Fibroblast of skin of abdomen (primary cell): ENCODE measurements around the gene TSN.

Experiments
- DNase-seq: peaks from one replicate; pipeline ENCODE4 v3.0.0-alpha.2; 2013

TSN gene

DNA sequence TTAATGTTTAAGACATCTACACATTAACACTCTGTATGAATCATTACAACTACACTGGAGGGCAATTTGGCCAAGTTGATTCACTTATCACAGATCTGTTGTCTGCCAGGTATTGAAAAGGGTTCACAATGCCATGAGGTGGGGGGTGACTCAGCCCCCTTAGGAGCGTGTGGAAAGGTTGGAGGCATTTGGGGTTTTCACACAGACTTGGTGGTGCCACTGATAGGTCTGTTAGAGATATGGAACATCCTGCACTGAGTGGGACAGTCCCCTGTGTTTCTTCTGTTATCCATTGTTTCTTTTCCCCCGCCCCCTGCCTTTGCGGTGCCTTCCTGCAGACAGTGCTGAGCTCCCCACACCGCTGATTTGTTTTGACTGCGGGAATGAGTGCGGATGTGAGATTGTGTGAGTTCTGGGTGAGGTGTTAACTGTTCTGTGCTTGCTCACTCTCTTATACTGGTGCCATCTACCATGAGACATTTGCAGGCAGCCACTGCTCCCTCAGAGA lies 9.3 kb upstream of the TSN start:
- DNase-seq = no peak

DNA sequence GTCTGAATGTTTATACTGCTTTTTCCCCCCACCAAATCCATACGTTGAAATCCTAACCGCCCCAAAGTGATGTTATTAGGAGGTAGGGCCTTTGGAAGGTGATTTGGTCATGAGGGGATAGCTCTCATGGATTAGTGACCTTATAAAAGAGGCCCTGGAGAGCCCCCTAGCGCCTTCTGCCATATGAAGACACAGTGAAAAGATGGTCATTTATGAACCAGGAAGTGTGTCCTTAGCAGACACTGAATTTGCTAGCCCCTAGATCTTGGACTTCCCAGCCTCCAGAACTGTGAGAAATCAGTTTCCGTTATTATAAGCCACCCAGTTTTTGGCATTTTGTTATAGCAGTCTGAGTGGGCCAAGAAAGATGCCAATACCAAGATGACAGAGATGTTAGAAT lies 7.2 kb upstream of the TSN start:
- peak; percentile 51 for DNase-seq

DNA sequence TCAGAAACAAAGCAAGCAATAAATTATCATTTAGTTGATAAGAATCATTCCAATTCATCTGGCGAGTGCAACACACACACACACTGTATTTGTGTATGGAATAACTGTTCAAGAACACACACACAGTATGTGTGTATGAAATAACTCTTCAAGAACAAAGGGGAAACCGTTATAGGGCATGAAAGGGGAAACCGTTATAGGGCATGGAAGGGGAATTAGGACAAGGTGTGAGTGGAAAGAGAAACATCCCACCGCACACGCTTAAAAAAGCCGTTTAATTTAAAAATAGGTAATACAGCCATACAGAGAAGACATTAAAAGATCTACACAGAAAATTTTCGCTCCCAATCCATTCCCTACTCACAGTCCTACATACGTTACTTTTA lies 607 bp upstream of the TSN start:
- DNase-seq = no peak

DNA sequence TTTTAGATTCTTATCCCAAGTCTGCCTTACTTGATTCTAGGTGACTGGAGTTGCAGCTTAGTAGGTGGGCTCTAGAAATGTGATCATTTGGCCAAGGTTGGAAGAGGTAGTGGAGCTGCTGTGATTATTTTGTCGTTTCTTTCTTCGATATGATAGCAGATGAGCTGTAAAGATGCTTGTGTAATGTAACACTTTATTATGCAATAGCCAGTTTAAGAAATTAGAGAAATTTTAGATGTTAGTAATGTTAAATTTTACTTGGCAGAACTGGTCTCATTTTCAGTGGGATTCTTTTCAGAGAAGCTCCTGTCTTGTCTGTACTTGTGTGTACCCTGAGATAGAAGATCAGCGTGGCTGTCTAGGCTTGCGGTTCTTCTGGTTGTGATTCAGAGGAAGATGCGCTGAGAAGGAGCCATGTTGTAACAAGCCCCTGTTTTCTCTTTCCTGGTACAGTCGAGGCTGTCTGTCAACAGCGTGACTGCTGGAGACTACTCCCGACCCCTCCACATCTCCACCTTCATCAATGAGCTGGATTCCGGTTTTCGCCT lies 9.3 kb downstream of the TSN start:
- DNase-seq = no peak

DNA sequence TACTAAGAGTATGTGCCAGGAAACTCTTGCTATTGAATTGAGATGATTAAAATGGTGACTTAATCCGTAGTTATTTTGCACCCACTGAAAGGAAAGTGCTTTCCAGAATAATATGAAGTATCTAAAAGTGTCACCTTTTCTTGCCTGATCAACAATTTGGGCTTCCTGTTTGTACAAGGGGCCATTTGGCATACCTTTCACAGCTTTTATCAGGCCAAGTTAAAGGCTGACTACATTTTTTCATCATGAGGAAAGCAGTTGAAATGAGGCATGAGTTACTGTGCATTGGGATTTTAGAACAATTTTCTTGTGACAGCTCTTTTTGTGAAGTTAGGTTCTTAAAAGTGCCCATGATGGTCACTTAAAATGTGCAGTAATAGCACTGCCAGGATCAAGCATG lies 11.2 kb downstream of the TSN start:
- DNase-seq = no peak

DNA sequence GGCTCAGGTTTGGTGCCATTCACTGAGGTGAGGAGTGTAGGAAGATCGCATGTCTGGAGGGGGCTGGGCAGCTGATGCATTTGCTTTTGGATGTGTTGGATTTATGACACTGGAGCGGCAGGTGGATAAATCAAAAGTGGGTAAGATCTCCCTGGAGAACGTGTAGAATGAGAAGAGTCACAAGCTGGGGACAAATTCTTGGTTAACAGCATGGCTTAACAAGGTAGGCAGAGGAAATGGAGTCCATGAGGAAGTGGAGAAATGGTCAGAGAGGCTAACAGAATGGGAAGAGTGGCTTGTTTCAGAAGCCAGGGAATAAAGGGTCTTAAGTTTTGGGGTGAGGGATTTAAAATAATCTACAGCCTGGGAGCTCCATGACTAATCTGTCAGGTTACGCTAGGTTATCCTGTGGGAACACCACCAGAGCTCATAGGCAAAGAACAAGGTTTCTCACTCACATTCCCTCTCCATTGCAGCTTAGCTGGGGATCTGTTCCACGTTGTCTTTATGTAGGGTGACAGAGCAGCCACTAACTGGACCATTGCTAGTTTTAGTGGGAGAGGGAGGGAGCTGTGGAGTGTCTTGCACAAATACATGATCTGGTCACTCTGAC lies 12.8 kb downstream of the TSN start:
- no peak for DNase-seq

DNA sequence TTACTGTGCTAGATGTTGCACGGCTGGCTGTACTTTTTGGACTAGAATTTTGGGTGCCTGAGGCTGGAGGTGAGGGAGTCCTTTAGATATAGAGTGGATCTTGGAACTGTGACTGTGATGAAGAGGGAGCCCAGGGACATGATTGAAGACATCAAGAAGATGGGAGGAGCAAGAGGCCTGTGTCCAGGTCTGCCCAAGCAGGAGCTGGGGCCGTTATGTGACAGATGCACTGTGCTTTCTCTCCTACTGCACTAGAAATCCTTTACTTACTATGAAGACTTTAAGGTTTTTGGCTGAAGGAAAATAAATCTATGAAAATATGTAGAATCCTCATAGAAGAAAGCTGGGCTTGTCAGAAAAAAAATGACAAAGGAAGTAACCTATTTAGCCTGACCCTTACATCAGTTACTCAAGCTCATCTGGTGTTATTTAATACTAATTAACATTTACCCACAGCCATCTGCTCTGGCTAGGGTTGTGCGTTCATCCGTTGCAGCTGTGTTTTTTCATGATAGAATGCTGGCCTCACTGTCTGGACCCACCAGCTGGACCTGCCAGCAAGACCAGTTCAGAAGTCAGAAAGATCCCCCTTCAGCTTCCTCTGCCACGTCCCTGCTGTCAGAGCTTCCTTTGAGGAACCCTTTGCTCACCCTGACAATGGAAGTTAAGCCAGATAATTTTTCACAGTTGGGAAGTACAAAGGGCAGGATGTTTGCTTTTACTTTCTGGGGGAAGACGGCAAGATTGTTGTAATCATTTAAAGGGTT lies 16.7 kb downstream of the TSN start:
- peak; percentile 21 for DNase-seq

DNA sequence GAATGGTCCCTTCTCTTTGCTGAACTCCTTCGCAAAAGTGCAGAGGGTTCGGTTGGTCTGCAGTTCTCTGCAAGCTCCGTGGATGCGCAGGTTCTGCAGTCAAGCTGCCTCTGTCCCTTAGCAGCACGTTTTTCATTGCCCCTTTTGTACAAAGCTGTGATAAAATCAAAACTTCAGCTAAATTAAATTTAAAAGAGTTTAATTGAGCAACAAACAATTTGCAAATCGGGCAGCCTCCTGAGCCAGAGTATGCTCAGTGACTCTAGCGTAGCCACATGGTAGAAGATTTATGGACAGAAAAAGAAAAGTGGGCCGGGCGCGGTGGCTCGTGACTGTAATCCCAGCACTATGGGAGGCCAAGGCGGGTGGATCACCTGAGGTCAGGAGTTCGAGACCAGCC lies 18.8 kb downstream of the TSN start:
- DNase-seq = no peak

DNA sequence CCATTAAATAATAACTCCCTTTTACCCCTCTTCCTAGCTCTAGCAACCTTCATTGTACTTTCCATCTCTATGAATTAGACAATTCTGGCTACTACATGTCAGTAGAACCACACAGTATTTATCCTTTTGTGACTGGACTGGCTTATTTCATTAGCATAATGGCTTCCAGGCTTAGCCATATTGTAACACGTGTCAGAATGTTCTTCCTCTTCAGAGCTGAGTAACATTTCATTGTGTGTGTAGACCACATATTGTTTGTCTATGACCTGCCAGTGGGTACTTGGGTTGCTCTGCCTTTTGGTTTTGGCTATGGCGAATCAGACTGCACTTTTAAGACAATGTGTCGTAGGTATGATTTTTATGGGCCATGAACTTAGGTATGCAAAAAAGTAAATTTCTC lies 20.9 kb downstream of the TSN start:
- no peak for DNase-seq

DNA sequence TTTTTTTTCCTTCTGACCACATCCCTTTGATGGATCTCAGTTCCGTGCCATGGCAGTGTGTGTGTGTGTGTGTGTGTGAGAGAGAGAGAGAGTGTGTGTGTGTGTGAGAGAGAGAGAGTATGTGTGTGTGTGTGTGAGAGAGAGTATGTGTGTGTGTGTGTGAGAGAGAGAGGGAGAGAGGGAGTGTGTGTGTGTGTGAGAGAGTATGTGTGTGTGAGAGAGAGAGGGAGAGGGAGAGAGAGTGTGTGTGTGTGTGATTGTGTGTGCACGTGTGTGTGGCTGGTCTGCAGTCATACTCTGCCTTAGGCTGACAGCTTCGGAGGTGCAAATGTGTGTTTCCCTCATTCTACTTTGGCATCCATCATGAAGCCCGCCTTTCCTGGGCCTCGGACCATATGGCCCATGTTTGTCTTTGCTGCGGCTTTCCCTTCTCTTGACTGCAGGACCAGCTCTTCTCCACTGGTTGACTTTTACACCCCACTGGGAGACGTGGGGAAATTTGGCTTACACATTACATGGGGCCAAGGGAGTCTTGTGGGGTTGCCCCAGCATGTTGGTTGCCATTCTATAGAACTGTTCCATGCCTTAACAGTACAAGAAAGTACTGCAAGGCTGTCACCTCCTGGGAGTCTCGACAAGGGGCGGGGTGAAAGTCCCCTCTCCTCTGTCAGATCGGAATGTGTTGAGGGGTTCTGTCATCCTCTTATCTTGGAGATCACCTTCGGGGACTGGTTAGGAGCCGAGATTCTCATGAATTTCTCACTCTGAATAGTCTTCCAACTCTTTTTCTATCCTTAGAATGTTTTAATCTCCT lies 21.6 kb downstream of the TSN start:
- DNase-seq = peak; percentile 7

DNA sequence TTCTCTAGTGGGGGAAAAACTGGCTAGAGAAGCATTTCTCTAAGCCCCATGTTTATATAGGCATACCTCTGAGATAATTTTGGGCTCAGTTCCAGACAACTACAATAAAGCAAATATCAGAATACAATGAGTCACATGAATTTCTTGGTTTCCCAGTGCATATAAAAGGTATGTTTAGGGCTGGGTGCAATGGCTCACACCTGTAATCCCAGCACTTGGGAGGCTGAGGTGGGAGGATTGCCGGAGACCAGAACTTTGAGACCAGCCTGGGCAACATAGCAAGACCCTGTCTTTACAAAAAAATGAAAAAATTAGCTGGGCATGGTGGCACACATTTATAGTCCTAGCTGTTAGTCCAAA lies 22.2 kb downstream of the TSN start:
- DNase-seq = peak; percentile 52

DNA sequence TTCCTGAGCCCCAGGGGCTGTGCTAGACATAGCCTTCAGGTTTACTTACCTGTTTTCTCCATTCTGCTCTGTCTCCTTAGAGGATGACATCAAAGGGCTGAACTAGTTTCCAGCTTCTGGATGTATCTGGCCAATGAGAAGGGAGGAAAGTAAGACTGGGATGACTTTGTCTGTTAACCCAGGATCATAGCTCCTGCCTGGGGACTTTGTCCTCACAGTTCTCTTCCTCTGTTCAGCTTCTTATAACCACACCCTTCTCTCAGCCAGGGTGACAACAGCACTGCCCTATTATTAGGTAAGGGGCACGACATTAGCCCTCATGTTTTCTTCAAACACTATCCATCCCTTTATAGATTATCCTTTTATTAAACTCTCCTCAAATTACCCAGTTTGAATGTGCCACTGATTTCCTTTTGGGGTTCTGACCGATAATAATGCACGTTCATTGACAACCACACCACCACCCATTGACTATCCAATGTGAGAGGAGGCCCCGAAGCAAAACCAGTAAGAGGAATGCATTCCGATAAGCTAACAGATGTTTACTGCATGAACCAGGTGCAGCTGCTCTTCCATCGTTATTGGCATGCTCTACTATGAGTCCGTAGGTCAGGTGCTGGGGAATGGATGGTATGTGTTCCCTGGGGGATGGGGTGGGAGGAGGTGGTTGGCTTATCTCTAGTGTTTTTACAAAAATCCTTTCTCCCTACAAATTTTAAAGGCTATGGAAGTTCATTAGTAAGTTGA lies 23.5 kb downstream of the TSN start:
- DNase-seq = no peak

DNA sequence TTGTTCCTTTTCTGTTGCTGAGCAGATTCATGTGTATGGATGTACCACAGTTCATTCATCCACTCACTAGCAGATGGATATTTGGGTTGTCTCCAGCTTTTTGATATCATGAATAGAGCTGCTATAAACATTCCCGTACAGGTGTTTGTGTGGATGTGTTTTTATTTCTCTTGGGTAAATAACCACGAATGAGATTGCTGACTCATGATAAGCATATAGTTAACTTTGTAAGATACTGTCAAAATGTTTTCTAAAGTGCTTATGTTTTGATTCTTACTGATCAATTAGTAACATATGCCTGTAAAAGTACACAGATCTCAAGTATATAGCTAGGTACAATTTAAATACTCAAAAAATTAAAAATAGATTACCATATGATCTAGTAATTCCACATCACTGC lies 27.7 kb downstream of the TSN start:
- no peak for DNase-seq

DNA sequence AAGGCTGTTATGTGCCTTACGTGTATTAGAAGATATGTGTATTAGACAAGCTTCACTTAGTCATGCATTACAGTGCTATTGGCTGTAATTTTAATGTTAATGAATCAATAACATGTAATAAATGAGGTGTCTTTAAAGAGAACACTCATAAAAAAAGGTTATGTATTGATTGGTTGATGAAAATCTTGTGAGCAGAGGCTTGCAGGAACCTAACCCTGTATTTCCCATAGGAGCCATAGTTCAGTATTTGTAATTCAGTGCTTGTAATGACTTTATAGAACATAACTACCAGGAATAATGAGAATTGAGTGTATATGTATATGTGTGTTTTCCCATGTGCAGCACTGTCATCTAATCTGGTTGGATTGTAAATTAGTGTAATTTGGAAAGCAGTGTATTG lies 33.2 kb downstream of the TSN start:
- no peak for DNase-seq

DNA sequence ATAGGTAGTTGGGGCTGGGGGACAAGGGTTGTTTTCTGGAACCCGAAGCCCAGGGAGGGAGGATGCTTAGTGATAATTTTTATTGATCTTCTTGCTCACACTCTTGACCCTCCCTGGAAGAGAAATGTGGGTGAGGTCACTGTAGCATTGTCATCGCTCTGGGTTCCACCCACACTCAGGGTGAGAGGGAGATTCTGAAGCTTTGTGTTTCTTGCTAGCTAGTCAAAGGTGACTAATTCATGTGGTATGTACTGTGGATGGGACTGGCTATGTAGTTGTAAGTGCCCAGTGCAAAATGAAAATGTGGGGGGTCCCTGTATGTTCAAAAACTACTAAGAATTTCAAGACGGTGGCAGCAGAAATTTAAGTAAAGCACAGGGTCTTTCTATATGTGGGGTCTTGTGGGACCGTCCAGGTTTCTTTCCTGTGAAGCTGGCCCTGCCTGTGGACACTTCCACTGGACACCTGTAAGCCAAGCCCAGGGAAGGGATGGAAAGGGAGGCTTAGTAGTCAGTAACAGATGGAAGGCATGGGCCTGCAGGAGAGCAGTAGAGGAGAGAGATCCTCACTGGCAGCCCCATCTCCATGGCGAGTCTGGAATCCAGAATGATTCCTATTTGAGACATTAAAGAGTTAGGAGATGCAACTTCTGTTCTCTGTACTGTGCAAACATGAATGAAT lies 35.0 kb downstream of the TSN start:
- DNase-seq = peak; percentile 89

DNA sequence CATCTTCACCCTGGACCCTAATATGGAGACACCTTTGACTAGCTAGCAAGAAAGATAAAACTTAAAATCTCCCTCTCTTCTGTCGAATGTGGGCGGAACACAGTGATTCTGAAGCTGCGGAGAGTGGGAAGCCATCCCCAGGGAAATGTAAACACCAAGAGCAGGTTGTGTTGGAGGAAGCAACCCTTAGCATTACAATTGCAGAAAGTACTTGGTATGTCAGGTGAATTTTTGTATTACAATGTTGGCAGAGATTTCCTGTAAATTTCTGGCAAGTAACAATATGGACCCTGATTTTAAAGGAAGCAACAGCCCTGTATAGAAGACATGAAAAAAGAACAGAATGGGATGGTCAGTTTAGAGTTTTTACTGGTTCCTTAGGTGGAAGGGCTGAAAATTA lies 35.8 kb downstream of the TSN start:
- no peak for DNase-seq

DNA sequence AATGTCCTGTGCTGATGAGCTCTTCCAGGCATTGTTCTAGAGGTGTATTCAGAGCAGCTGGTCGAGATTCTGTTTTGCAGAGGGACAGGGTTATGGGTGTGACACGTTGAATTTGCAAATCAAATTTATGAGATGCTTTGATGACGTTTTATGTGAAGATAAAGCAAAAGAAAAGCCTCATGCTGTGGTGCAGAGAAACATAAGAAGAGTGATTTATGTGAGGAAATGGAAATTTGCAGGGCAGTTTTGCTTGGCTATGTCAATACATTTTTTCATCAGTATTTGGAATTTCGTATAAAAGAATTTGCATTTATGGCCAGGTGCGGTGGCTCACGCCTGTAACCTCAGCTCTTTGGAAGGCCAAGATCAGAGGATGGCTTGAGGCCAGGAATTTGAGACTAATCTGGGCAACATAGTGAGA lies 36.4 kb downstream of the TSN start:
- peak; percentile 27 for DNase-seq

DNA sequence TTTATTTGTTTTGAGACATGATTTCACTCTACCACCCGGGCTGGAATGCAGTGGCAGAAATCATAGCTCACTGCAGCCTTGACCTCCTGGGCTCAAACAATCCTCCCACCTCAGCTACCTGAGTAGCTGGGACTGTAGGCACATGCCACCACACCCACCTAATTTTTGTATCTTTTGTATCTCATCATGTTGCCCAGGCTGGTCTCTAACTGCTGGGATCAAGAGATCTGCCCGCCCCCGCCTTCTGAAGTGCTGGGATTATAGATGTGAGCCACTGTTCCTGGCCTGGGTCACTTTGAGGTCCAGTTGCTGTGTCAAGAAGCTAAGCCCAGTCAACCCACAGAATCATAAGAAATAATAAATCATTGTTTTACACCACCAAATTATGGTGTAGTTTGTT lies 38.4 kb downstream of the TSN start:
- DNase-seq = no peak

DNA sequence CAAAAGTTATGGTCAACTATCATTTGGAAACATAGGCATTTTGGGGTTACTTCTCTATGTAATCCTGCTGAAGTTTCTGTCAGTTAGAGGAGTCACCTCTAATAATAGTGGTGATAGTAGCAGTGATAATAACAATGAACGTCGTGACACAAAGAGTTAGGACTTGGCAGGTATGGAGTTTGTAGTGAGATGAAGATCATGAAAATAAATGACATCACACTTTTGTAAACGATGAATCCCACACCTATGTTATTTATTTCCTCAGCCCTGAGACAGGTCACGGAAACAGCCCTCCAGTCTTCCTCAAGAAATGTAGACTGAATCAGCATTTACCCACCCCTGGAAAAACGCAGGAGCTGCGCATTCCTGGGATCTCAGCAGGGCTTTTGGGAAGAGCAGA lies 38.8 kb downstream of the TSN start:
- DNase-seq = no peak

DNA sequence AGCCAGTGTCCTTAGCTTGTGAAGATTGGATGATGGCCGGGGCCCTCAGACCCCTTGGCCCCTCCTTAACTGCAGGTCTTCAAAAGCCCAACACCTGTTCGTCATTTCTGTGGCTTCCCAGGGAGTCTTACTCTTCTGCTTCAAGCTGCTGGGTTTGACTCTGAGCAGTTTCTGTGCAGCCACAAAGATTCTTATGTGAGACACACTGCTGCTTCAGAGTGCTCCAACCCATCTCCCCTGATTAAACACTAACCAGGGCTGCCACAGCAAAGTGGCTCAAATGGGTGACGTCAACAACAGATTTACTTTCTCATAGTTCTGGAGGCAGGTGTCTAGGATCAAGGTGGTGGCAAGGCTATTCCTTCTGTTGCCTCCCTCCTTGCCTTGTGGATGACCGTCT lies 40.8 kb downstream of the TSN start:
- no peak for DNase-seq

DNA sequence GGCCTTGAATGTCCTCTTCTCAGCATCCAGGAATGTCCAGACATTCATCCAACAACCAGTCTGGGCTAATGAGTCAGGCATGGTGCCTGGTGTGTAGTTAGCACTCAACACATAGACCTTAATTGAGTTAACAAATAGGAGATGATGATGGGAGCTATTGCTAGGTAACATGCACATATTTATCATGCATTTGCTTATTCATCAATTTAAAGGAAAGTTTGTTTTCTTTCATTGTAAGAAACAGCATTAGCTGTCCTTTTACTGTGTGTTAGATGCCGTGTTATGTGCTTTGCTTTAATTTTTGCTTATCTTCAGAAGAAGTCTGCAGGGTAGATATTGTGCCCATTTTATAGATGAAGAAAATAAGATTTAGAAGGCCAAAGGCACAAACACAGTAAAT lies 43.2 kb downstream of the TSN start:
- no peak for DNase-seq

DNA sequence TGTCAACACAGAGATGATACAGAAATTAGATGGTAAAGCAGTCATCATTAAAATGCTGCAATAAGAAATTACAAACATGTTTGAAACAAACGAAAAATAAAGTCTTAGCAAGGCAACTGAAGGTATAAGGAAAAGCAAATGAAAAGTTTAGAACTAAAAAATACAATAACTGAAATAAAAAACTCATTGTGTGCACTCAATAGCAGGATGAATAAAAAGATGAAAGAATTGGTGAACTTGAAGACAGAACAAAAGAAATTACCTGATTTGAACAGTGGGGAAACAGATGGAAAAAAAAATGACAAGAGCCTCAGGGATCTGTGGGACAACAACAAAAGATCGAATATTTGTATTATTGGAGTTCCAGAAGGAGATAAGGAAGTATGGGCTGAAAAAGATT lies 46.5 kb downstream of the TSN start:
- no peak for DNase-seq
